Measurements from ENCODE around the gene WBP11.
"Not testable (repeated sequence)": the region's sequence is repeated elsewhere in the genome, so short reads cannot be mapped to it uniquely, and the experiment has no call there.

Gene WBP11

GRCh38 chr12:14756334-14757143 is 46.7 kb downstream of the WBP11 start:
- Histone ChIP-seq H3K27ac (no peak overlapping the region), H3K4me3 (no peak overlapping the region)
- DNase-seq (ENCODE audit: low spot score): no peak
- no peak for TF ChIP-seq CTCF (IDR thresholded peaks at IDR 0.05)

GRCh38 chr12:14751986-14752385 is 51.3 kb downstream of the WBP11 start:
- Histone ChIP-seq H3K27ac (no peak overlapping the region), H3K4me3 (no peak overlapping the region)
- DNase-seq (ENCODE audit: low spot score): no peak
- no peak for TF ChIP-seq CTCF (IDR thresholded peaks at IDR 0.05)

- DNase-seq (ENCODE audit: low spot score): no peak
- Histone ChIP-seq H3K27ac (no peak overlapping the region), H3K4me3 (no peak overlapping the region)
- no peak for TF ChIP-seq CTCF (IDR thresholded peaks at IDR 0.05)
Observed at GRCh38 chr12:14743061-14743460, 60.2 kb downstream of the WBP11 start.

GRCh38 chr12:14741942-14742341 is 61.3 kb downstream of the WBP11 start:
- TF ChIP-seq CTCF (IDR thresholded peaks at IDR 0.05): no peak
- no peak overlapping the region for H3K4me3 ChIP-seq
- no peak for DNase-seq (ENCODE audit: low spot score)
- no peak overlapping the region for H3K27ac ChIP-seq

- no peak for TF ChIP-seq CTCF (IDR thresholded peaks at IDR 0.05)
- Histone ChIP-seq H3K27ac (no peak overlapping the region), H3K4me3 (no peak overlapping the region)
- no peak for DNase-seq (ENCODE audit: low spot score)
Observed at GRCh38 chr12:14741153-14741552, 62.1 kb downstream of the WBP11 start.

GRCh38 chr12:14736441-14736840 is 66.8 kb downstream of the WBP11 start:
- not testable (repeated sequence) for H3K27ac ChIP-seq; H3K4me3 ChIP-seq; DNase-seq (ENCODE audit: low spot score)
